Measurements from ENCODE around the gene PLXNB2.

The PLXNB2 gene

DNA sequence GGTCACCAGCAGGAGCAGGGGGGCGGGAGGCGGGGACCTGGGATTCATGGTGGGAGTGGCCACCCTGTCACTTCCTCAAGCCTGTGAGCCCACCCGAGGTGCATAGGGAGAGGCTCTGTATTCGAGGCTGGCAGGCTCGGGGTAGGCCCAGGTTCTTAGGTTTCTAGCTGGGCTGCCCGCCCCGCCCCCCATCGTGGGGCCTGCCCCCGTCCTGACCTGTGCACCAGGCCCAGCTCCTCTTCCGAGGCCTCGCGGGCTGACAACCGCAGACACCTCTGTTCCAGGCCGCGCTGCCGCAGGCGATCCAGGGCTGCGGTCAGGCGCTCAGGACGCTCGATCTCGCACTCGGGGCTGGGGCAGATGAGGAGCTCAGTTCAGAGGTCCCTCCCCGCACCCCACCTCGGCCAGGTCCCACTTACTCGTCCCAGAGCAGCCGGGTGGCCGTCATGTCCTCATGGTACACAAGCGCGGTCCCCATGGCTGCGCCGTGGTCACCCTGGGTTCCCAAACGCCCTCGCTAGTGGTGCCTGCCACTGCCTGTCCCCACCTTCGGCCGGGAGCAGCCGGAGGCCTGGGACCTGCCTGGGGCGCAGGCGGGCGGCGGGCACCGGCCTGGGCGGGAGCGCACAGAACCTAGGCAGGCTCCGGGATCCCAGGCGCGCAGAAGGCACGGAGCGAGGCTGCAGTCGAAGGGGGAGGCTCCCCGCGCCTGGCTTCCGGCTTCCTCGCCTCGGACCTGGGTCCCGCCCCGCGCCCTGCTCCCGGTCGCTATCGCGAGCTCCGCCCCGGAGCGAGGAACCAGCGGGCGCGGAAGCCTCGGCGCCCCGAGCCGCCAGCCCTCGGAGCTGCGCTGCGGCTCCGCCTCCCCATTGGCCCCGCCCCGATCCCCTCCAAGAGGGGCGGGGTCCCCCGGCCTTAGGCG, 56.6 kb downstream of the PLXNB2 start, which contains the start of gene HDAC10:
Gene HDAC10, minus strand, starts transcription at position 711 of the 922 bp plus-strand sequence. Its CDS starts 233 bp downstream, at position 478.
- DNase-seq (ENCODE audit: low read depth in 2 of 2): peak; percentile 37 to 54

DNA sequence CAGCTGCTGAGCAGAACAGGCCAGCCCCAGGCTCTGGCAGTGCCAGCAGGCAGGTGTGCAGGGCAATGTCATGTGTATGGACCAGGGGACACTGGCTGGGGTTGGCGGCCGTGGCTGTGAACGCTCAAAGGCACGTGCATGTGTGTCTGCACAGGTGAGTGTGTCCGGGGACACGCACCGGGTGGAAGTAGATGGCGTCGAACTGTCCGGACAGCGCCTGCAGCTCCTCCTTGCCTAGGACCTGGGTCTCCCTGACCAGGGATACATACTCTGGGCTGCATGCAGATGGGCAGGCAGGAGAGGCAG, 57.2 kb downstream of the PLXNB2 start:
- DNase-seq (ENCODE audit: low read depth in 2 of 2): no peak

GRCh38 chr22:50249341-50250248, 57.9 kb downstream of the PLXNB2 start:
- no peak for DNase-seq (ENCODE audit: low read depth in 2 of 2)

GRCh38 chr22:50248196-50249081, 59.0 kb downstream of the PLXNB2 start:
- no peak for DNase-seq (ENCODE audit: low read depth in 2 of 2)

DNA sequence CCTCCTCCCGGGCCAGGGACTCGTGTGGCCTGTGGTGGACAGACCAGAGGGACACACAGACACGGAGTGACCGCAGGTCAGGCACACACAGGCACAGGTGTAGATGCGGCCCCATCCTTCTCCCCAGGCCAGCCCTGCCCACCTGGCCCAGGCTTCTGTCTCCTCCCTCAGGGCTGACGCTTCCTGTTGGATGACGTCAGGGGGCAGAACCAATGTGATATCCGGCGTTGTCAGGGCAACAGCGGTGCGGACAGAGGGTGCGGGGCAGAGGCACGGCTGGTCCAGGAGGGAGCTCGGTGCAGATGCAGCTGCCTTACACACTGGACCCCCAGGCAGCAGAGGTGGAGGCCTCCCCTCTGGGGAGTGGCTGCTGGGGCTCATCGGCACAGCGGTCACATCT, 59.7 kb downstream of the PLXNB2 start:
- no peak for DNase-seq (ENCODE audit: low read depth in 2 of 2)

DNA sequence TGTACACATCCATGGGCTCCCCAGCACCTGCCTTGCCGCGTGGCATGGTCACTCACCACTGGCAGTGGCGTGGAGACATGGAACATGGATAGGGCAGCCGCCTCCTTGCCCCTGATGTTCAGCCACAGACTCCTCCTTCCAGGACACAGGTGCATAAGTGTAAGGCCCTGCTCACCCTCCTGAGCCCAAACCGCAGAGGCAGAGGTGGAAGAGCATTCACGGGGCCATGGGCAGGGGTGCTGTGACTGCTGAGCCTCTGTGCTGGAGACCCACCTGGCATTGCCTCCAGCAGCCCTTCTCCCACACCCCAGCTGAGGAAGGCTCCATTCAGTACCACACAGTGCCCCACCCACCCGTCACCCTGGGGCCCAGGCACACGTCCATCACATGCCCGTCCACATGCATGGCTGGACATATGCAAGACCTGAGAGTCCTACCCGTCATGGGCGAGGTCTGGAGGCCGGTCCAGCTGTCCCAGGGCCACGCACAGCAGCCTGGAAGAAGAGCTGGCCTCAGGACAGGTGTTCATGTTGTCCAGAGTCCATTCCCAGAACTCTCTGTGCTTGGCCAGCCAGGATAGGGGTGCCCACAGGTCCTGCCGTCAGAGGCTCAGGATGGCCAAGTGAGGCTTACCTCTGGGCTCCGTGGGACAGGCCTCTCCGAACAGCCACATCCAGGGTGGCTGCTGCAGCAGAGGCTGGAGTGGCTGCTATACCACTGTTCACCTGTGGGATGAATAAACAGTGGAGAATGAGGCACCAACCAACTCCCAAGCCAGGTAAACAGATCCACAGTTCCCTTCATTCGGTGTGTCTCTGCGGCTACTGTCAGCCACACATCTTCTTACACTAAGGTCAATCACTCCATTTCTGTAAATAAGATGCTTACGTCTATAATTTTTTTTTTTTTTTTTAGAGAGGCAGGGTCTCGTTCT, 60.9 kb downstream of the PLXNB2 start:
- no peak for DNase-seq (ENCODE audit: low read depth in 2 of 2)

- DNase-seq (ENCODE audit: low read depth in 2 of 2): no peak
These were observed 62.0 kb downstream of the PLXNB2 start for GRCh38 chr22:50245214-50246072.

- peak; percentile 77 to 85 for DNase-seq (ENCODE audit: low read depth in 2 of 2)
These were observed 62.8 kb downstream of the PLXNB2 start, which contains the start of gene TUBGCP6 for GRCh38 chr22:50244420-50245213. Gene TUBGCP6 (minus strand): TSS chr22:50245023. CDS start chr22:50244459, 564 bp downstream.

DNA sequence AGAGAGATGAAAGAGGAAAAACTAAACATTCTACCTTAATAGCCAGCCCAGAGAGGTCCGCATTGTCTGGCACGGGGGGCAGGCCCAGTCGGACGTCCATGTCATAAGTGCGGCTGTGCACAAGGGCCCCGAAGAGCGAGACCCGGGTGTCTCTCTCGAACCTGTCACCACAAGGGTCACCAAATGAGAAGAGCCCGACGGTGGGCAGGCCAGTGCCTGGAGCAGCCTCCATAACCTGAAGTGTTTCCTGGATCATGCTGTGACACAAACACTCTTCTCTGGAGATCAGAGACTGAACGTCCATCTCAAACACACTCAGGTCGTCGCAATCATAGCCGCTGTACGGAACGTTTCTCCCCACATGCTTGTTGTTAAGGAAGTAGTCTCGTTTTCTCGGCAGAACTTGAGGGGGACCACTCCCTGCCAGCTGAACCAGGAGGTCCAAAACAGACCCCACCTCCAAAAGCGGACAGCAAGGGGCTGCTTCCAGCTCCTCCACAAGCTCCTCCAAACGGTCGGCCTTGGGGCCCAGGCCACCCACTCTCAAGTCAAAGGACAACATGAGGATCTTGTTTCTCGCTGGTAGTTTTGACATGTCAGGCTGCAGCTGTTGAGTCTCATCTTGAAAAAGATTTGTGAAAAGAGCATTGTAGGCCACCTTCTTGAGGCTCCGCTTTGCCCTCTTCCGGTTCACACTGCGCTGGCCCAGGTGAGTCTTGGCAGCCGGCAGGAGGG, 63.6 kb downstream of the PLXNB2 start:
- DNase-seq (ENCODE audit: low read depth in 2 of 2): no peak

- no peak for DNase-seq (ENCODE audit: low read depth in 2 of 2)
These were observed 65.0 kb downstream of the PLXNB2 start for GRCh38 chr22:50242406-50242949.

DNA sequence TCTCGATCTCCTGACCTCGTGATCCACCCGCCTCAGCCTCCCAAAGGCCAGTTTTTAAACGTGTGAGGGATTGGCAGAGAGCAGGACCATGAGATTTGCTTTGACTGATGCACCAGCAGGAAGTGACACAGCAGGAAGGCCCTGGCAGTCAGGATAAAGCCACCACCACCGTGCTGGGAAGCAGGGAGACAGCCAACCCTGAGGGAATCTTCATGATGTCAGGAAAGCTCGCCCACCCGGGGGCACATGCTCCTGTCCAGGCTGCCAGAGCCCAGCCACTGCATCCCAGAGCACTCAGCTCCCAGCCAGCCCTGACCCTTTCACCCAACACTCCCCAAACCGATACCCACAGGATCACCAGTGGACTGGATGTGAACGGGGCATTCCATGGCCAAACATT, 68.7 kb downstream of the PLXNB2 start:
- no peak for DNase-seq (ENCODE audit: low read depth in 2 of 2)

- no peak for DNase-seq (ENCODE audit: low read depth in 2 of 2)
These were observed 70.6 kb downstream of the PLXNB2 start for GRCh38 chr22:50236731-50237409.

GRCh38 chr22:50233223-50233622, 74.2 kb downstream of the PLXNB2 start:
- no peak for DNase-seq (ENCODE audit: low read depth in 2 of 2)

GRCh38 chr22:50232481-50233151, 74.8 kb downstream of the PLXNB2 start:
- DNase-seq (ENCODE audit: low read depth in 2 of 2): no peak

- no peak for DNase-seq (ENCODE audit: low read depth in 2 of 2)
These were observed 78.1 kb downstream of the PLXNB2 start for GRCh38 chr22:50229370-50229769.

DNA sequence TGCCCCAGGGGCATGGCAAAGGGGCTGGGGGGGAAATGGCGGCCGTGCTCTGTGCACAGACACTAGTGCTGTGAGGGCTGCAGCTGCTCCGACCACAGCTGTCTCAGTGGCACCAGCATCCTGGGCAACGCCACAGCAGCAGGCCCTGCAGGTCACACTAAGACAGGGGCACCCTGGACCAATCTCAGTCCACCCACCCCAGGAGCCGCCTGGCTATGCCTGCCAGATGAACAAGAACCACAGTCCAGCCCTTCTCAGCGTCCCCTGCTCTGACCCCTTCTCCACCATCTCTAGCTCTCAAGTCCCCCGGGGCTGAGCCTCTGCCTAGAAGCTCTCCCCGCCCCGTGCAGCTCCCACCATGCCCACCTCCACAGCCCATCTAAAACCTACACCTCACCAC, 79.1 kb downstream of the PLXNB2 start:
- no peak for DNase-seq (ENCODE audit: low read depth in 2 of 2)

All from stimulated activated CD8-positive, alpha-beta memory T cell treated with anti-CD3 and anti-CD28 coated beads, Interleukin-7, amount 100 ng/mL, for 1 hour (primary cell).